Cardiac muscle cell (in vitro differentiated cells and primary cell): ENCODE data around the gene STARD5. TPM values are rescaled to one million over a fixed set of nuclear protein-coding genes. Genes with fewer than 3 reads are reported as not detected.

Experiments used
- DNase-seq, 2 donors: peaks; one replicate each; pipeline versions ENCODE4 v3.0.0 to v3.0.0-alpha.2; 2010 to 2017; ENCODE audit warnings: low read depth in 1 of 2, low spot score in 1 of 2
- H3K27ac ChIP-seq: fragments of 200-600 bp; sonication (generic); 2 replicates; pipeline ENCODE4 v1.5.1; 2016
- H3K27me3 ChIP-seq: fragments of 200-600 bp; sonication (generic); 2 replicates; pipeline ENCODE4 v1.6.0; 2016; ENCODE audit warnings: control low read depth
- H3K36me3 ChIP-seq: fragments of 200-600 bp; sonication (generic); 2 replicates; pipeline ENCODE4 v1.5.1; 2016; ENCODE audit warnings: control low read depth
- H3K4me1 ChIP-seq: fragments of 200-600 bp; sonication (generic); 2 replicates; pipeline ENCODE4 v1.8.1; 2017; ENCODE audit warnings: low read depth, mild to moderate bottlenecking, mixed run types
- H3K4me3 ChIP-seq: fragments of 200-600 bp; sonication (generic); 2 replicates; pipeline ENCODE4 v1.5.1; 2016; ENCODE audit warnings: mild to moderate bottlenecking
- H3K9me3 ChIP-seq: fragments of 200-600 bp; sonication (generic); 2 replicates; pipeline ENCODE4 v1.5.1; 2017; ENCODE audit warnings: low read depth, mild to moderate bottlenecking, control low read depth
- CTCF ChIP-seq: IDR thresholded peaks from 2 replicates; pipeline ENCODE4 v1.5.1; 2012; ENCODE audit warnings: low read depth, mild to moderate bottlenecking, low read length
- polyA plus RNA-seq: library from polyadenylated mRNA; unstranded; fragments of >200 nt; fragmentation: Nextera tagmentation; extraction: Ambion mirVana; gene quantifications from 2 replicates; pipeline ENCODE4 v1.2.1, GENCODE V29; 2016
- total RNA-seq: library from RNA; depleted of rRNA; stranded (reverse); fragments of >200 nt; gene quantifications from 2 replicates; pipeline ENCODE4 v1.2.3, GENCODE V29; 2016

STARD5 gene
- total and polyA plus RNA-seq, 2 experiments from 2014 or later = 2.1 to 2.2 TPM

DNA sequence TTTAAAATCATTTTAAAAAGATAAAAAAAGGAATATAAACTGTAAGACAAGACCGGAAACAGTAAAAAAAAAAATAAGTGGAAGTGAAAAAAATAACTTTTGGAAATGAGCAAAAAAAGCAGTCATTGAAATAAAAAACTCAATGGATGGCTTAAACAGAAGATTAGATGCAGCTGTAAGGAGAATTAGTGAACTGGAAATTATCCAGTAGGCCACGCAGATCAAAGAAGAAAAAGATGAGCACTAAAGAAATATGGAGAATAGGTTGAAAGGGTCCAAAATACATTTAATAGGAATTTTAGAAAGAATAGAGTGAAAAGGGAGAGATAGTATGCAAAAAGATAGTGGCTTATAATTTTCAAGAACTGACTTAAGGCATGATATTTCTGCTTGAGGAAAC lies 47.0 kb downstream of the STARD5 start:
- no peaks in the 10 kb centered on the region for H3K36me3 ChIP-seq
- no peaks in the 10 kb centered on the region for H3K9me3 ChIP-seq
- no peak overlapping the region for H3K4me3 ChIP-seq
- DNase-seq = no peak
- no peaks in the 10 kb centered on the region for H3K27me3 ChIP-seq
- no peak for TF ChIP-seq CTCF
- H3K4me1 ChIP-seq = no peaks in the 10 kb centered on the region
- H3K27ac ChIP-seq = no peak overlapping the region

- Histone ChIP-seq H3K4me3 (no peak overlapping the region), H3K27me3 (no peaks in the 10 kb centered on the region), H3K36me3 (no peaks in the 10 kb centered on the region), H3K9me3 (no peaks in the 10 kb centered on the region), H3K4me1 (no peaks in the 10 kb centered on the region), H3K27ac (no peak overlapping the region)
- peak in 1 of 2 donors; percentile 81 for DNase-seq
- TF ChIP-seq CTCF = no peak
Observed at GRCh38 chr15:81275711-81276392, 48.1 kb downstream of the STARD5 start.

DNA sequence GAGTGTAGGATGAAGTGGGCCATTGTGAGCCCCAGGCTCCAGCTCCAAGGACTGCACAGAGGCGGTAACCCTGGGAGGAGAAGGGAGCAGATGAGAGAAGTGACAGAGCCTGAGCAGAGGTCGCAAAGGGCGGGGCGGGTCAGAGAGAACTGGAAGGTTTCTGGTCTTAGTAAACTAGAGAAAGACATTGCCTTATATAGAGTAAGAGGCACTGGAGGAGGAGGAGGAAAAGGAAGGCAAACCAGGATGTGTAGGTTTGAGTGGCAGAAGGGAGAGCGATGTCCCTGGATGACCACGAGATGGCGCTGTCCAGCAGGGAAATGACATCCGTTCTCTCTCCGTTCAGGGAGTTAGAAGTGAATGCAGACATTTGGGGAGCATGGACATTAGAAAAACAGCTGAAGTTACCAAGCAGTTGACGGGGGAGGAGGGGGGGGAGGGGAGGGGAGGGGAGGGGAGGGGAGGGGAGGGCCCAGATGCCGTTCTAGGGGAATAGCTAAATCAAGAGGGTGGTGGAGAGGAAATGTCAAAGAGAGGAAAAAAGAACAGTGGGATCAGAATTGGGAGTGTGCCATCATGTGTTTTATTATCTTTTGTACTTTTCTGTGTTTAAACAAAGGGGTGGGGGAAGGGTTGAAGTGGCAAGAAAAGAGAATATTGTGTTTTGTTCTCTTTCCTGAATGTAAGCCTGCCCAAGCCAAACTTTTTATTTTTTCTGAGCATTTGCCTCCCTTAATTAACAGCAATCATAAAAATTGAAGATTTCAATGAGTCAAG lies 48.8 kb downstream of the STARD5 start:
- Histone ChIP-seq H3K4me1 (no peaks in the 10 kb centered on the region), H3K27ac (no peak overlapping the region), H3K36me3 (no peaks in the 10 kb centered on the region), H3K4me3 (no peak overlapping the region), H3K9me3 (no peaks in the 10 kb centered on the region), H3K27me3 (no peaks in the 10 kb centered on the region)
- peak; percentile 80 to 96 for DNase-seq
- peak; percentile 86 for TF ChIP-seq CTCF

- DNase-seq = no peak
- H3K27me3 ChIP-seq = no peaks in the 10 kb centered on the region
Observed at GRCh38 chr15:81274255-81274654, 49.7 kb downstream of the STARD5 start.

DNA sequence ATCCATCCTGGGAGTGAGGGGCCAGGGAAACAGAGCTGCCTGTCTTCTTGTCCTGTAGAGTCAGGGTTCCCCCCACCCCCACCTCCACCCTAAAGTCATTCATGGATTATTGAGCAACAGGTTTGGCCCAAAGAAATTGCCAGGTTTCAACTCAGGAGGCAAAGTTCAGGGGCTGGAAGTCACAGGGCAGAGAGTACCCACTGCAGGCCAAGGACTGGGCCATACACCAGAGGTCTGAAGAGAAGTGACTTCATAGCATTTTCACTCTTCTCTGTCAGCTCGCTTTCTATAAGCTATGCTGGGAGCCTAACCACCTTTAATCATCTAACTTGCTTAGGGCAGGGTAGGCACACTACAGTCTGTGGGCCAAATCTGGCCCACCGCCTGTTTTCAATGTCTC lies 50.1 kb downstream of the STARD5 start:
- Histone ChIP-seq H3K27ac (no peak overlapping the region), H3K36me3 (no peaks in the 10 kb centered on the region), H3K4me1 (no peaks in the 10 kb centered on the region), H3K27me3 (no peaks in the 10 kb centered on the region), H3K9me3 (no peaks in the 10 kb centered on the region), H3K4me3 (no peak overlapping the region)
- no peak for TF ChIP-seq CTCF
- DNase-seq = no peak

More at GRCh38 chr15:81274255-81274654, 49.7 kb downstream of the STARD5 start:
- Histone ChIP-seq H3K36me3 (no peaks in the 10 kb centered on the region), H3K4me1 (no peaks in the 10 kb centered on the region), H3K4me3 (no peak overlapping the region), H3K9me3 (no peaks in the 10 kb centered on the region), H3K27ac (no peak overlapping the region)
- no peak for TF ChIP-seq CTCF
